KMS-11 (cell line): ENCODE results near the gene TMEFF1.

Source experiments
- H2AFZ ChIP-seq: fragments of 200-600 bp; sonication (generic); 2 replicates; pipeline ENCODE4 v1.6.1; 2016; ENCODE audit warnings: antibody characterized with exemption, mixed run types, low read depth
- H3K27ac ChIP-seq: fragments of 200-600 bp; sonication (generic); 2 replicates; pipeline ENCODE4 v1.6.1; 2016; ENCODE audit warnings: mild to moderate bottlenecking, mixed run types
- H3K27me3 ChIP-seq: fragments of 200-600 bp; sonication (generic); 2 replicates; pipeline ENCODE4 v1.6.1; 2017; ENCODE audit warnings: mild to moderate bottlenecking, low read depth, mixed run types, moderate library complexity; ENCODE audit not compliant: insufficient read depth
- H3K36me3 ChIP-seq: fragments of 200-600 bp; sonication (generic); 2 replicates; pipeline ENCODE4 v1.6.1; 2017; ENCODE audit warnings: mild to moderate bottlenecking, mixed run types; ENCODE audit not compliant: insufficient read depth
- H3K4me1 ChIP-seq: fragments of 200-600 bp; sonication (generic); 2 replicates; pipeline ENCODE4 v1.6.1; 2016; ENCODE audit warnings: mild to moderate bottlenecking, low read depth, mixed run types; ENCODE audit not compliant: poor library complexity, severe bottlenecking
- H3K4me2 ChIP-seq: fragments of 200-600 bp; sonication (generic); 2 replicates; pipeline ENCODE4 v1.7.0; 2016; ENCODE audit warnings: mild to moderate bottlenecking, mixed run types
- H3K4me3 ChIP-seq: fragments of 200-600 bp; sonication (generic); IDR thresholded peaks from 2 replicates; pipeline ENCODE4 v1.6.1; 2017; ENCODE audit warnings: low read depth, low read length, mixed read lengths; ENCODE audit not compliant: insufficient read depth
- H3K79me2 ChIP-seq: fragments of 200-600 bp; sonication (generic); 2 replicates; pipeline ENCODE4 v1.6.1; 2016; ENCODE audit warnings: low read depth, mixed run types; ENCODE audit not compliant: insufficient read depth
- H3K9ac ChIP-seq: fragments of 200-600 bp; sonication (generic); 2 replicates; pipeline ENCODE4 v1.6.1; 2016; ENCODE audit warnings: mild to moderate bottlenecking, mixed run types
- H4K20me1 ChIP-seq: fragments of 200-600 bp; sonication (generic); 2 replicates; pipeline ENCODE4 v1.6.1; 2016; ENCODE audit warnings: mild to moderate bottlenecking, mixed run types; ENCODE audit not compliant: insufficient read depth
- TF ChIP-seq, protein P1 (sequence below): fragments of 200-600 bp; sonication (generic); conservative IDR thresholded peaks from 2 replicates; pipeline ENCODE4 v1.6.1; 2017; ENCODE audit warnings: low read depth, mild to moderate bottlenecking, antibody characterized with exemption, low read length, moderate library complexity, mixed read lengths

Gene TMEFF1

DNA sequence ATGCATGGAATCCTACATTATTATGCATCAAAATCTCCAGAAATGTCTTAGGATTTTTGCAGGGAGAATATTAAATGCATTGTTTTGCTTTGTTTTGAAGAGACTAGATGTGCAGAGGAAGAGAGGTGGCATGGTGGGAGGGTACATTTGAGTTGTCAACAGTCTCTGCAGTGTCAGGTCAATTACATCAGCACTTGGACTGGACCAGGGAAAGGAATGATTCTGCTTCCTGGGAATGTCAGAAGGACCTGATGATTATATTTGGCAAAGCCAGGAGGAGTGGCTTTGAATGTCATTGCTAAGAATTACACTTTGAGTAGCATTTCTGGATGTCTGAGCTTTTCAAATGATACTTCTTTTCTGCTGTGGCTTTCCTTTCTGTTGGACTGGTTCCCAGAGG, 17.5 kb upstream of the TMEFF1 start:
- H4K20me1 ChIP-seq: no peaks in the 10 kb centered on the region
- TF ChIP-seq, protein P1, sequence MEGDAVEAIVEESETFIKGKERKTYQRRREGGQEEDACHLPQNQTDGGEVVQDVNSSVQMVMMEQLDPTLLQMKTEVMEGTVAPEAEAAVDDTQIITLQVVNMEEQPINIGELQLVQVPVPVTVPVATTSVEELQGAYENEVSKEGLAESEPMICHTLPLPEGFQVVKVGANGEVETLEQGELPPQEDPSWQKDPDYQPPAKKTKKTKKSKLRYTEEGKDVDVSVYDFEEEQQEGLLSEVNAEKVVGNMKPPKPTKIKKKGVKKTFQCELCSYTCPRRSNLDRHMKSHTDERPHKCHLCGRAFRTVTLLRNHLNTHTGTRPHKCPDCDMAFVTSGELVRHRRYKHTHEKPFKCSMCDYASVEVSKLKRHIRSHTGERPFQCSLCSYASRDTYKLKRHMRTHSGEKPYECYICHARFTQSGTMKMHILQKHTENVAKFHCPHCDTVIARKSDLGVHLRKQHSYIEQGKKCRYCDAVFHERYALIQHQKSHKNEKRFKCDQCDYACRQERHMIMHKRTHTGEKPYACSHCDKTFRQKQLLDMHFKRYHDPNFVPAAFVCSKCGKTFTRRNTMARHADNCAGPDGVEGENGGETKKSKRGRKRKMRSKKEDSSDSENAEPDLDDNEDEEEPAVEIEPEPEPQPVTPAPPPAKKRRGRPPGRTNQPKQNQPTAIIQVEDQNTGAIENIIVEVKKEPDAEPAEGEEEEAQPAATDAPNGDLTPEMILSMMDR: no peak
- no peaks in the 10 kb centered on the region for H3K36me3 ChIP-seq
- H2AFZ ChIP-seq: no peak overlapping the region
- no peaks in the 10 kb centered on the region for H3K4me1 ChIP-seq
- no peak overlapping the region for H3K4me2 ChIP-seq
- H3K27ac ChIP-seq: no peak overlapping the region
- no peak overlapping the region for H3K4me3 ChIP-seq
- H3K79me2 ChIP-seq: no peaks in the 10 kb centered on the region
- H3K9ac ChIP-seq: no peak overlapping the region
- no peaks in the 10 kb centered on the region for H3K27me3 ChIP-seq

DNA sequence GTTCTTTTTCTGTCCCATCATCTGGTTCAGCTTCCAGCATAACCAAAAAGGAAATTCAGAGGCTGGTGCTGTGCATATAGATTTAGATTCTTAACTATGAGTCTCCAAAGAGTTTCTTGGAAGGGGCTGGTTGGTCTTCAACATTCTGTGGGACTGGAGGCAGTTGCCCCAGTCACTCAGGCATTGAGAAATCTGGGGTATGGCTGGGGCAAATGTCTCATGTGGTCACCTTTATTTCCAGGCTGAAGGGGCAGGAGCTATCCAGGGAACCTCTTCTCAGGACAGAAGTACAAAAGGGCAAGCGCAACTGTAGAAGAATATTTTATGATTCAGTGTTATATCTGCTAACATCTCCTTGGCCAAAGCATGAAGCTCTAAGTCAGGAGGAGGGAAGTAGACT, 15.4 kb upstream of the TMEFF1 start:
- no peaks in the 10 kb centered on the region for H3K79me2 ChIP-seq
- H3K4me3 ChIP-seq: no peak overlapping the region
- no peak overlapping the region for H2AFZ ChIP-seq
- TF ChIP-seq, protein P1: no peak
- no peaks in the 10 kb centered on the region for H3K36me3 ChIP-seq
- H3K4me1 ChIP-seq: no peaks in the 10 kb centered on the region
- H3K9ac ChIP-seq: no peak overlapping the region
- no peak overlapping the region for H3K4me2 ChIP-seq
- no peaks in the 10 kb centered on the region for H4K20me1 ChIP-seq
- no peak overlapping the region for H3K27ac ChIP-seq
- H3K27me3 ChIP-seq: no peaks in the 10 kb centered on the region

DNA sequence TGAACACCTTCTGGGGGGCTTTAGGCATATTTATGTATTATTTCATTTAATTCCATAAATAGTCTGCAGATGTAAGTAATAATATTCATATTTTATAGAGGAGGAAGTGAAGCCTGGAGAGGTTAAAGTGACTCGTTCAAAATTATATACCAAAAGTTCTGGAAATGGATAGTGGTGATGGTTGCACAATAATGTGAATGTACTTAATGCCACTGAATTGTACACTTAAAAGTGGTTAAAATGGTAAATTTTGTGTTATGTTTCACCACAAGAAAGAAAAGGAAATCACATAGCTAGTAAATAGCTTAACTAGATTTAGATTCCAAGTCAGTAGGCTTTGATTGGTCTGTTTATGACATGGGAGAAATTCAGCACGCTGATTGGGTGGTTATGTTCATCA, 13.0 kb upstream of the TMEFF1 start:
- Histone ChIP-seq H3K9ac (no peak overlapping the region), H3K79me2 (no peaks in the 10 kb centered on the region), H3K36me3 (no peaks in the 10 kb centered on the region), H3K4me3 (no peak overlapping the region), H3K27me3 (no peaks in the 10 kb centered on the region), H3K4me2 (no peak overlapping the region), H3K27ac (no peak overlapping the region), H2AFZ (no peak overlapping the region), H4K20me1 (no peaks in the 10 kb centered on the region), H3K4me1 (no peaks in the 10 kb centered on the region)
- TF ChIP-seq, protein P1: no peak

DNA sequence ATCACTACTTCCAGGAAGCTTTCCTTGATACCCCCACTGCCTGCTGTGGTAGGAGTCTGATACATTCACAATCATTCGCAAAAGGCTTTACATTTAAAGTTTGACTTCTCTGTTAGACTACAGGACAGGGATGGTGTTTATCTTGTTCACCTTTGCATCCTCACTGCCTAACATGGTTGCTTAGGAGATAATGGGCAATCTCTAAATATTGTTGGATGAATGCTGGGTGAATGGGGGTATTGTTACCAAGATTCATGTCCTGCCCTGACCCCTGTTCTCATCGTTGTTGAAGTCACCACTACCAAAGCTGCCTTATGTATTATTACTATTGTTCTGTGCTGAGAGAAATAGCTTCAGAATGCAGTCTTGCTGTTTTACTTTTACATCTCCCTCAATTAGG, 7.7 kb upstream of the TMEFF1 start:
- H3K27ac ChIP-seq: no peak overlapping the region
- no peaks in the 10 kb centered on the region for H3K4me1 ChIP-seq
- H3K36me3 ChIP-seq: no peaks in the 10 kb centered on the region
- H3K9ac ChIP-seq: no peak overlapping the region
- H3K4me3 ChIP-seq: no peak overlapping the region
- H3K79me2 ChIP-seq: no peaks in the 10 kb centered on the region
- H3K27me3 ChIP-seq: no peaks in the 10 kb centered on the region
- H3K4me2 ChIP-seq: no peak overlapping the region
- no peaks in the 10 kb centered on the region for H4K20me1 ChIP-seq
- TF ChIP-seq, protein P1: no peak
- H2AFZ ChIP-seq: no peak overlapping the region

DNA sequence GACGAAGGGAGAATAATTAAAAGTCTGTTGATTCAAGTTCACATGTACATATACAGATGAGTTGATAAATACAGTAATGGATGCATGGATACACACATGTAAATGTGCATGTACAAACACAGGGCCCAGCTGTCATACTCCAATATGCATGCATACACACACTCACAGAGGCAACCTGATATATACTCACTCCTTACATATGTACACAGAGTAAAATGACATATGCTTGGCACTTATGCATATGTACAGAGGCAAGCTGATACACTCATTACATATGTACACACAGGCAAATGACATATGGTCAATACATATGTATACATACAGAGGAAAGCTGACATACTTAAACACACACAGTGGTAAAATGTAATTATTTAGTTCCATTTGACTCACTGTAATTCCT, 7.2 kb upstream of the TMEFF1 start:
- Histone ChIP-seq H3K4me1 (no peaks in the 10 kb centered on the region), H3K36me3 (no peaks in the 10 kb centered on the region), H4K20me1 (no peaks in the 10 kb centered on the region), H3K4me3 (no peak overlapping the region), H3K27ac (no peak overlapping the region), H2AFZ (no peak overlapping the region), H3K27me3 (no peaks in the 10 kb centered on the region), H3K9ac (no peak overlapping the region), H3K79me2 (no peaks in the 10 kb centered on the region), H3K4me2 (no peak overlapping the region)
- TF ChIP-seq, protein P1: no peak
